ENCODE results near the gene KDM4F.
A peak's percentile ranks its signal among the peaks of the same experiment; 100 is the strongest.

KDM4F gene

GRCh38 chr11:95089620-95090542 is 40.7 kb downstream of the KDM4F start, which contains the start of gene ENDOD1:
Gene ENDOD1 (plus strand): TSS chr11:95089846. CDS start chr11:95089928, 82 bp downstream.
- peak in 1 of 2 donors; percentile 75 for DNase-seq (ENCODE audit: extremely low read depth in 1 of 2, low read depth in 1 of 2)

GRCh38 chr11:95091663-95092180 is 42.5 kb downstream of the KDM4F start:
- no peak for DNase-seq (ENCODE audit: extremely low read depth in 1 of 2, low read depth in 1 of 2)

GRCh38 chr11:95092549-95093324 is 43.5 kb downstream of the KDM4F start:
- no peak for DNase-seq (ENCODE audit: extremely low read depth in 1 of 2, low read depth in 1 of 2)

- DNase-seq (ENCODE audit: extremely low read depth in 1 of 2, low read depth in 1 of 2), result no peak
Measured at GRCh38 chr11:95093548-95093947, 44.3 kb downstream of the KDM4F start.

- no peak for DNase-seq (ENCODE audit: extremely low read depth in 1 of 2, low read depth in 1 of 2)
Measured at GRCh38 chr11:95095858-95096587, 46.8 kb downstream of the KDM4F start.

GRCh38 chr11:95097209-95097608 is 48.0 kb downstream of the KDM4F start:
- DNase-seq (ENCODE audit: extremely low read depth in 1 of 2, low read depth in 1 of 2), result no peak

- no peak for DNase-seq (ENCODE audit: extremely low read depth in 1 of 2, low read depth in 1 of 2)
Measured at GRCh38 chr11:95098826-95099225, 49.6 kb downstream of the KDM4F start.

GRCh38 chr11:95100191-95100648 is 51.0 kb downstream of the KDM4F start:
- no peak for DNase-seq (ENCODE audit: extremely low read depth in 1 of 2, low read depth in 1 of 2)
